Endothelial cell of hepatic sinusoid (primary cell): ENCODE data around the gene STX3.

Experiments used
- in situ Hi-C: cut with HindIII; loops from 2 replicates; pipeline ENCODE4 v1.10.0; 2017; ENCODE audit warnings: low sequenced_read_pairs

The STX3 gene

DNA sequence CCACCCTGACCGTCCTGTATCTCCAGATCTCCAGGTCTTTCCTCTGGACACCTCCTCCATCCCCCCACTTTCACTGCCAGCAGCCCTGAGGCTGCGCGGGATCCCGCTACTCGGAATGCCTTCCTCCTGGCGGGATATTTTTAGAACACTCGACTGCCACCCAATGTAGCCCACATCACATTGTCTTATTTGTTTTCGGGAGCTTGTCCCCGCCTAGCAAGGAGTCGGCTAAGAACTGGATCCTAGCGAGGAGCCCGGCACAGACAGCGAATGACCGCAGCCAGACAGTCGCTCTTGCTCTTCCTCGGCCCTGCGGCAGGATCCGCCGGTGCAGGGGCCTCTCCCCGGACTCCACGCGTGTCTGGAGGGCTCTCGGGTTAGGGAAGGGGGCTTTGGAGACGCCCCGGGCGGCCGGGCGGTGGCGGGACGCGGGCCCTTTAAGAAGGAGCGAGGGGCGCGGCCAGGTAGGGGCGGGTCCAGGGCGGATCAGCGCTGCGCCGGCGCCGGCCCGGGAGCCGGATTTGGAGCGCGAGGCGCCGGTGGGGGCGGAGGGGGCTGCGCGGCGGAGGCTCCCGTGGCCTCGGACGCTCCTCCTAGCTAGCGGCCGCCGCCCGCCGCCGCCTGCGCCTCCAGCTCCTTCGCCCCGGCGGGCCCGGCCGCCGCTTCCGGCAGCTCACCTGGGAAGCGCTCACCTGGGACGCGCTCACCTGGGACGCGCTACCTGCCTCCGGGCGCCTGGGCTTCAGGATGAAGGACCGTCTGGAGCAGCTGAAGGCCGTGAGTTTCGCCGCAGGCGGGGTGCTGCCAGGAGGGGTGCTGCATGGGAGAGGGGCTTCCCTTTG, at the start of gene STX3:
TSS of gene STX3 (plus strand) at position 518 of the 842 bp plus-strand sequence. CDS start at position 748, 230 bp downstream.
- in situ Hi-C loops = no loop called here

DNA sequence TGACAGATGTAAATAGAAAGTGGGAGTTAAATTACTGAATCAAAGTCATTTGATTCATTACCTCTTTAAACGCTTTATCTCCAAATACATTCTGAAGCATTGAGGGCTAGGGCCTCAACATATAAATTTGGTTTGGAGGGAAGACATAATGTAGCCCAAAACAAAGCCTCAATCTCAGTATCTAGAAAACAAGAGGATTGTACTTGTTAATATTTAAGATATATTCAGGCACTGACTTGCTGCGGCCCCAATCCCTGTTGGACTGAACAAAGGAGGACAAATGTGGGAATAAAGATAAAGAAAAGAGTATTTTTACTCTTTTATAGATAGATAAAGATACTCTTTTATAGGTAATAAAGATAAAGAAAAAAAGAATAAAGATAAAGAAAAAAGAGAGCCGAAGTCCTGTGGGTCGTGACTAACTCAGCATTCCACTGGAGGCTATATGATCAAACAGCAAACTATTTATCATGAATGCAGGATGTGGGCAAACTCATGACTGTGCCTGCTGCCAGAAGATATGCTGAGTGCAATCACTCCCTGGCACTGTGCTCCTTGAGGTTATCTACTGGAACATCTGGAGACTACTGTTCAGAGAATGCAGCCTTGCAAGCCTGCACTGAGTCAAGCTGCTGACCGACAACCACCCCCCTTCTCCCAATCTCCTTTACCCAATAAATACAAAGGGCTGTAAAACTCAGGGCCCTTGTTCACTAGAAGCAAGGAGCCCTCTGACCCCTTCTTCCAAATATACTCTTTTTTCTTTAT, 48.5 kb upstream of the STX3 start:
- in situ Hi-C loops = no loop called here

DNA sequence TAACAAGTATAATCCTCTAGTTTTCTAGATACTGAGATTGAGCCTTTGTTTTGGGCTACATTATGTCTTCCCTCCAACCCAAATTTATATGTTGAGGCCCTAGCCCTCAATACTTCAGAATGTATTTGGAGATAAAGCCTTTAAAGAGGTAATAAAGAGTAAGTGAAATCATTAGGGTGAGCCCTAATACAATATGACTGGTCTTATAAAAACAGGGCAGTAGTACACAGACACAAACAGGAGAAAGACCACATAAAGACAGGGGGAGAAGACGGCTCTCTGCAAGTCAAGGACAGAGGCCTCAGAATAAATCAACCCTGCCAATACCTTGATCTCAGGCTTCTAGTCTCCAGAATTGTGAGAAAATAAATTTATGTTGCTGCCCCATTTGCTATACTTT, 47.8 kb upstream of the STX3 start:
- in situ Hi-C loops = no loop called here

DNA sequence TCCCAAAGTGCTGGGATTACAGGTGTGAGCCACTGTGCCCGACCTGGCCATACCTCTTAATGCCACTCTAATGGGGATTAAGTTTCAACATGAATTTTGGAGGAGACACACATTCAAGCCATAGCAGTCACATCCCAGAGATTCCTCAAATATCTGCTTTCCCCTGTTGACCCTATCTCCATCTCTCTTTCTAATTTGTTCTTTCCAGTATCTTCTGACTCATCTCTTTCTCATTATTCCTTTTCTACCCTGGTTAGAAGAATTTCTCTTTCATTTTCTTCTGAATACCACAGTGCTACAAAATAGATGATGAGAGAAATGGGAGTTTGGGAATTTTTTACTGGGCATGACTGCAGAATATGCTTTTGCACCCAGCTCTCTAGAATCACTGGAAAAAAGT, 46.6 kb upstream of the STX3 start:
- in situ Hi-C loops = no loop called here

DNA sequence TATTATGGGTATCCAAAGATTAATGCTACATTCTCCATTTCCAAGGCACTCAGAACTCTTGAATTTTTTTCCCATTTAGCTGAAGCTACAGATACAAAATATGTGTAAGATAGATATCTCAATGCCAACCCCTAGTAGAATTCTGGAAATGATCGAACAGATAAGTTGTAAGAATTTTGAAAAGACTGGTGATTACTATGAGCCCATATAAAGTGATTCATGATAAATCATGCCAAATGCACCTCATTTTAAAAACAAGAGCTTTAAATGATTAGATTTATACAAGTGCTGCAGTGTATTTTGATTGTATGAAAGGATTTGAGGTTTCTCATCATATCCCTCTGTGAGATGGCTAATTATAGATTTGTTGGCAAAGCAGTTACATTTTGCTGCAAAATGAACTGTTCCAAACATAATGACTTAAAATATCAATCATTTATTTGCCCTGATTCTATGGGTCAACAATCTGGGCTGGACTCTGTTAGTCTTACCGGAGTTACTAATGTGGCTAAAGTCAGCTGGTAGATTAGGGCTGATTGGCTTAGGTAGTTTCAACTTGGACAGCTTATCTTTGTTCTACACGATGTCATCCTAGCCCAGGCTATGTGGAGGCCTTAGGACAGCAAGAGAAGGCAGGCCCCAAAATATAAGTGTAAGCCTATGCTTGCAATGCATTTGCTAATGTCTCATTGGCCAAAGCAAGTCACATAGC, 44.9 kb upstream of the STX3 start:
- in situ Hi-C loops = no loop called here

DNA sequence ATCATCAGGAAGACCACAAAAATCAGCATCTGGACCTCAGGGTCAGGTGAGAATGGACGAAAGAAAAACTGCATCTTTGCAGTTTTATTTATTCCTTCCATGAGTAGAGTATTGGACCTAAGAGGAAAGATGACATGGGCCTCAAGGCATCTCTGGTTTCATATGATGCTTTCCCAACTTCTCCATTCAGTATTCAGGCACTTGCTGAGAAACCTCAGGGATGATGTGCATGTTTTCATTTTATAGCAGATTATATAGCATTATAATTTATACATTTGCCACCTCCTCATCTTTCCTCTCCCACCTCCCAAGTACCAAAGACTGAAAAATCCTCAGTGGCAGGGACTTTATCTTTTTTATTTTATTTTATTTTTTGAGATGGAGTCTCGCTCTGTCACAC, 41.4 kb upstream of the STX3 start, which contains the start of gene OR10V1:
TSS of gene OR10V1 (minus strand) at position 101 of the 400 bp plus-strand sequence. CDS start at position 101, 0 bp downstream.
- in situ Hi-C loops = no loop called here

DNA sequence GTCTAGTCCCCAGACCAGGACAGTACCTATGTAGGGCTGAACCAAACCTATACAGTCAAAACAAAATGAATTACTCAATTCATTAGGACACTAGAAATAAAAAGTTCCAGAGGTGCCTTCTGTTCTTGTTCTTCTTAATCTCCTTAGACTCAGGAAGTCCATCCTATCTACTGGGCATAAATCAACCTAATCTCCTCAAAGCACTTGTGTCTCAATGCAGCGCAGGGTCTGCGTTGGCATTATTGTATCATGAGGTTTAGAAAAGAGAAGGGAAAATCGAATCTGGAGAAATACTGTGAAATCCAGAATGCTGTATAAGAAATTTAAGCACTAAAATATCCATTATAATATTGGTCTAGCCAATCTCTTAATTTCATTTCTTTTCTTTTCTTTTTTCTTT, 39.1 kb upstream of the STX3 start:
- in situ Hi-C loops = no loop called here

DNA sequence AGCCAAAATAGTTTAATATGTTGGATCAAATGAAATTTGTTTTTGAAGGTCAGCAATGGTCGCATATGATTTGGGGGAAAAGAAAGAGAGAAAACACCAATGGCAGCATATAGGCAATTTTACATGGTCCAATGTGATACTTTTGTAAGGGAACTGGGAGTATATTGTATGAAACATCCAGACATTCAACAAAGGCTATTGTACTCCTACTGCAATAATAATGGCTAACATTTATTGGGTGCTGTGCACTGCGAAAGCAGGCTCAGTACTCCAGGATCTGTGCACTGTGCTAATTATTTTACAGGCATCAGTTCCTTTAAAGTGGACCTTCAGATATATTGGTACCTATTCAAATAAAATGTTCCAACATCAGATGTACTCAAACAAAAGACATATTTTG, 35.6 kb upstream of the STX3 start:
- in situ Hi-C loops = no loop called here

DNA sequence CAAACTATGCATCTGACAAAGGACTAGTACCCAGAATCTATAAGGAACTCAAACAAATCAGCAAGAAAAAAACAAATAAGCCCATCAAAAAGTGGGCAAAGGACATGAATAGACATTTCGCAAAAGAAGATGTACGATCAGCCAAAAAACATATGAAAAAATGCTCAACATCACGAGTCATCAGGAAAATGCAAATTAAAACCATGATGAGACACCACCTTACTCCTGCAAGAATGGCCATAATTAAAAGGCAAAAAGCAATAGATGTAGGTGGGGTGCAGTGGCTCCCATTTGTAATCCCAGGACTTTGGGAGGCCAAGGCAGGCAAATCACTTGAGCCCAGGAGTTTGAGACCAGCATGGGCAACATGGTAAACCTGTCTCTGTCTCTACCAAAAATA, 31.1 kb upstream of the STX3 start:
- in situ Hi-C loops = no loop called here

DNA sequence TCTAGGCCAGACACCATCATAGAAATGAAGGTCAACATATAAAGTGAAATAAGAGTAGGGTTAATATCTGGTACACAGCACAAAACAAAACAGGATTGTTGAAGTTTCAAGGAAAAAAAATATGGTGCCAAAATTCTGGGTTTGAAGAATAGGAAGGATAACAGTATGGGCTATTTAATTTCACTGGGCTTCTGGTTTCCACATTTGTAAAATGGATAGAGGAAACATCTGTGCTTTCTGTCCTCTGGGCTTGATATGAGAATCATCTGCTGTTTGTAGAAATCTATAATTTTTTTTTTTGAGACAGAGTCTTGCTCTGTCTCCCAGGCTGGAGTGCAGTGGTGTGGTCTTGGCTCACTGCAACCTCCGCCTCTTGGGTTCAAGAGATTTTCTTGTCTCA, 27.8 kb upstream of the STX3 start:
- in situ Hi-C loops = no loop called here

DNA sequence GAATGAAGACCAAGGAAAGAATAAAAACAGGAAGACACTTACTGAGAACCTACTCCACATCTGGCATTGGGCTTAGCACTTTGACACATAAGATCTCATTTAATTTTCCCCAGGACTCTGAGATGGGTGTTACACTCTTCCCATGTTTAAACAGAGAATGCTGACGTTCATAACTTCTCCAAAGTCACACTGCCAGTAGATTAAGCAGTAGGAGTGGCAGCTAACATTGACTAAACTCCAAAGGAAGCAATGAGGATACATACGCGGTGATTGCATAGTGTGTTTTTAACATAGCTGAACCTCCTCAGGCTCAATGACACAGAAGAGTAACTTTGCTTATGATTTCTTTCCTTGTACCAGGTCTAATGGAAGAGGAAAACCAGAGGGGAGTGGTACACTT, 27.0 kb upstream of the STX3 start:
- in situ Hi-C loops = no loop called here

DNA sequence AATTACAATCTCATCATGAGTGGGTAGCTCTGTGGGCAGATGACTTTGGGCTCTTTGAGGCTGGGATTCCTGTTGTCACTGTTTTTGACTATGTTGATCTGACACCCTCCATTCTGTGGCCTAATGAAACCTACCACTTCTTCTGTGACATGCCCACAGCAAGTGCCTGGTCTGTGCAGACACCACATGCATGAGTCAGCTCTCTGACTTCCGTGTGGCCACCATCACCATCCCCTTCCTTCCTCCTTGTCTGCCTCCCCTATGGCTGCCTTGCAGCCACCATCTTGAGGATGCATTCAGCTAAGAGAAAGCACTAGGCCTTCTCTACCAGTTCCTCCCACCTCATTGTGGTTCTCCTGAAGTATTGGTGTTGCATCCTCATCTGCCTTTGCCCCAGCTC, 26.3 kb upstream of the STX3 start:
- in situ Hi-C loops = no loop called here

DNA sequence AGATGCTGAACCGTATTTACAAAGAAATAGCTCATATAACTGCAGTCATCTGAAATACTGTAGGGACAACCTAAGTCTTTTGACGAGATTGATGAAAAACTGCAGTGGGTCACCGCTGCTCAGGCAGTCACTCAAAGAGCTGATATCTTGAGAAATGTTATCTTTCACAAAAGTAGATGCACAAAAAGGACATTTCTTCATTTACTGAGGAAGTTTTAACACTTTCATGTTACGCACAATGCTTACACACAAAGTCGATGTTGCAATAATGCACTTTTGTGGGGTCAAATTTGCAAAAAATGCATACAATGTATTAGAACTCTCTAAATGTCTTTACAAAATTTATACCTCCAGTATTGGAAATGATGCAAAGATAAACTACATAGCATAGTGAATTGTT, 25.3 kb upstream of the STX3 start:
- in situ Hi-C loops = no loop called here

DNA sequence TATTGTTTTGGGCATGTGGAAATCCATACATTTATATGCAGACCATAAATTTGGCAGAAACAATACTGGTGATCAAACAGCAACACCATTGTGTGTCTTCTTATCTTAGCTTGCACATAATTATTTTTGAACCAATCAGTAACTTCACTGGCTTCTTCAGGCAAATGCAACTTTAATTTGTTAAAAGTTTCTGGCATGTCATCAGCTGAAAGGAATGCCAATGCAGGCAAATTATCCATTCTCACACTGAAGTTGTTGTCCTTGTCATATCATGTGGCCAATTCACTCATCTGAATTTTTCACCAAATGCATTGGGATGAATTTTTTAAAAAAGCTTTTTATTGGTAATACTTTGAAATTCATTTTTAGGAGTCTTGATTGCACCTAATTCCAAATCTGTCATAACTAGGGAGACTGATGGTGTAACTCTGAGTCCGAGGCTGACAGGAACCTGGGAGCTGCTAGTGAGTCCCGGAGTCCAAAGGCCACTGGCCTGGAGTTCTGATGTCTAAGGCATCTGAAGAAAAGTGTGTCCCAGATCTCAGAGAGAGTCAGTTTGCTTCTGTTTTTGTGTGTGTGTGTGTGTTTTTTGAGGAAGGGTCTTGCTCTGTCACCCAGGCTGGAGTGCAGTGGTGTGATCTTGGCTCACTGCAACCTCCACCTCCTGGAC, 24.1 kb upstream of the STX3 start:
- in situ Hi-C loops = no loop called here

DNA sequence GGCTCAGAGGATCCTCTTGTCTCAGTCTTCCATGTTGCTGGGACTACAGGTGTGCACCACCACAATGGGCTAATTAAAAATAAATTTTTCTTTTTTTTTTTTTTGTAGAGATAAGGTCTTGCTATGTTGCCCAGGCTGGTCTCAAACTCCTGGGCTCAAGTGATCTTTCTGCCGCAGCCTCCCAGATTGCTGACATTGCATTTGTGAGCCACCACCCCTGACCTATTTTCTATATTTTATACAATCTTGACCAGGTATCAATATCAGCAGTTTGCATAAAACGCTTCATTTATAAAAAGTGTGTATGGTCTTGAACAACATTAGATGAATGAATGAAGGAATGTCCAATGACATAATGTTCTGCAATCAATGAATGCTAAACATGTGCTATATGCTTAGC, 9.1 kb upstream of the STX3 start:
- in situ Hi-C loops = no loop called here

DNA sequence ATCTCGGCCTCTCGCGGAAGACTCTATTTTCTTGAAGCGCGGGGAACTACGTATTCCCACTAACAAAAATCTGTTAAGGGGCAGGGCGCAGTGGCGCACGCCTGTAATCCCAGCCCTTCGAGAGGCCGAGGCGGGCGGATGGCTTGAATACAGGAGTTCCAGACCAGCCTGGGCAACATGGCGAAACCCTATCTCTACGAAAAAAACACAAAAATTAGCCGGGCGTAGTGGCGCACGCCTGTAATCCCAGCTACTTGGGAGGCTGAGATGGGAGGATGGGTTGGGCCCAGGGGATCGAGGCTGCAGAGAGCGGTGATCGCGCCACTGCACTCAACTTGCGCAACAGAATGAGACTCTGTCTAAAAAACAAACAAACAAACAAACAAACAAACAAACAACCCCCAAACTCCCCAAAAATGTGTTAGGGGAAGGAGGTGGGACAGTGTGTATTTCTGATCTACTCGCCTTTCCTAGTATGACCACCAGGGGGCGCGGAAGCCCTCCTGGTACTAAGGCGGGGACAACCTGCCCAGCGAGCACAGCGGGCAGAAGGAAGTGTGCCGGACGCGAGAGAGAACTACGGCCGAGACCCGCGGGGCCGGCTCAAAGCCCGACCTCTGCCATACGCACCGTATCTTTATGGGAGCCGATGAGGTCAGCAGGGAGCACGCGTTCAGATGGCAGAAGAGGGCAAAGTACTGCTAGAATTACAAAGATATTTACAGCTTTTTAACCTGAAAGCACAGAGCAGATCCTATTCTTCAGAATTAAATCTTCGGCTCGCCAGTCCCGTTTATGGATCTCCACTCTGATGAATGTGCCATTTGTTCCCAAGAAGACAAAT, 1.3 kb upstream of the STX3 start:
- in situ Hi-C loops = no loop called here

DNA sequence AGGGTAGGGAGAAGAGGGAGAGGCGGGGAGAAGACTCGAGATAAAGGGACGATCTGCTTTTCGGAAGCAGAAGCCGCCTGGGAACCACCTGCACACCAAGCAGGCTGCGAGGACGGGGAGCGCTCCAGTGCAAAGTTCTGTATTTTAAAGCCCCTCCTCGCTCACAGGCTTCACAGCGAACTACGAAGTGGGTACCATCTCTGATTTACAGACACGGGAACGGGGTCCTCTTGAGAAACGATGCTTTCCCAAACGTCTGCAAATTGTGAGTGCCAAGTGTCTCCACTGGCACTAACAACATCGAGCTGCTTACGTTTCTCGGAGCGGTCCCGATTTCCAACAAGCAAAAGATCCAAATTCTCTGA, 700 bp upstream of the STX3 start:
- in situ Hi-C loops = no loop called here

DNA sequence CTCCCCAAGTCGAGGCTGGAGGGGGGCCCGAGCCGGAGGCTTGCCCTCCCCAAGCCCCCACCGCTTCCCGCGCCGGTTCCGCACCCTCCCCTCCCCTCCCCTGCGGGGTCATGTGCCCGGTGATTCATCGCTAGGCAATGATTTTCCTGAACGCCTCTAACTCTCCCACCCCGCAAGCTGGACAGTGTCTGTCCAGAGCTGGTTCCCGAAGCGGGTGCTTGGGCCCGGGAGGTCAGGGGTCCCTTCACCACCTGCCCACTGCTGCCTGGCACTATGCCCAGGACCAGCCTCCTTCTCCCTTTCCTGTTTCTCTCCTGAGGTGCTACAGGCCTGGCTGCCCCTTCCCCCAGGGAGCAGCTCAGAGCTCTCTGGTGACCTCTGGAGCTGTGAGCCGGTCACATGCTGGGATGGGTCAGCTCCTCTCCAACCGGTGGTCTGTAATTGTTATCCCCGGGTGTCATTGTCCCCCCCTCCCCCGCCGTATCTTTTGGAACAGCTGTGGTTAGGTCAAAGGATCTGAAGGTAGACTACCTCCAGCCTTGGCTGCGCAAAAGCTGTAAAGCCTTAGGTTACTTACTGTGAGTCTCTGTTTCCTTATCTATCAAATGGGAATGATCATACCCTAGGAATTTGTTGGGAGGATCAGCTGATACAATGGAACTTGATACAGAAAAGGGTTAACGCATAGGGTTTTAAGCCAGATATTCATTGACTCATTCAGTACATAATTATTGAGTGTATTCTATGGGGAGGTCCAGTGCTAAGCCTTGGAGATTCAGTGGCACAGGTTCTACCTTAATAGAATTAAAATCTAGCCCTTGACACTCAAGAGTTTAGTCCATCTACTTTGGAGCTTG, 753 bp downstream of the STX3 start:
- in situ Hi-C loops = no loop called here

DNA sequence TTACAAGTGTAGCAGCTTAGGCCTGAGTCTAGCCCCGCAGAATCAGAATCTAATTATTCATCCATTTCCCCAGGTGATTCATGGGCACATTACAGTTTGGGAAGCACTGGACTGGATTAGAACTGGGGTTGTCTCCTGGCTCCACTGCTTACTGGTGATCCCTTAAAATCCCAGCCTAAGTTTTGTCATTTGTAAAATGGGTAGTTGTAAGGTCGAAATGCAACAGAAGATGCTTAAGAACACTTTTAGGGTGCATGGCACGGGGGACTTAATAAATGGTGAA, 1.3 kb downstream of the STX3 start:
- in situ Hi-C loops = no loop called here

DNA sequence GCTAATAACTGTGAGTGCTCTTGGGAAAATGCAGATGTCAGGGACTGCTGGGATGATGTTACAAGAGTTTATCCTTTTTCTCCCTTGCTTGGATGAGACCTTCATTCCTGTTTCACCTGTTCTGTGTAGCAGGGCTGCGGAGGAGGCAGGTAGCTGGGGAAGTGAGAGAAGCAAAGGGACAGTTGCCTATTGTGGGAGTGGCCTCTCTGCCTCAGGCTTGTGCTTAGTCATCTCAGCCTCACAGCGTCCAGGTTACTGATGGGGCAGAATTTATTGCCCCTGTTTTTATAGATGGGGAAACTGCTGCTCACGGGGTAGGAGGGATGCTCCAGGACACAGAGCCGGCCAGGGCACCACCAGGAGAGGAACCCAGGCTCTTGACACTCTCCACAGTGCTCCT, 1.7 kb downstream of the STX3 start:
- in situ Hi-C loops = no loop called here
